NOMO-1 (cell line): ENCODE results near the gene SCMH1.
A peak's percentile ranks its signal among the peaks of the same experiment; 100 is the strongest.

Experiments
- DNase-seq, 2 experiments: peaks; one replicate each; lab custom pipeline; 2025; ENCODE audit not compliant: unreplicated experiment in 2 of 2; lab: John Stamatoyannopoulos, UW

Gene SCMH1

GRCh38 chr1:40981691-40982448, 260.2 kb downstream of the SCMH1 start:
- DNase-seq, result no peak

- peak; percentile 19 to 26 for DNase-seq
Observed at GRCh38 chr1:40980453-40981121, 261.5 kb downstream of the SCMH1 start.

- no peak for DNase-seq
Observed at GRCh38 chr1:40980068-40980452, 262.0 kb downstream of the SCMH1 start.

- DNase-seq, result peak; percentile 84 to 92
Observed at GRCh38 chr1:40979241-40980067, 262.7 kb downstream of the SCMH1 start, which contains the start of gene CTPS1. Gene CTPS1, plus strand, starts transcription at chr1:40979696. Its CDS starts 3,595 bp downstream, at chr1:40983291.

GRCh38 chr1:40978886-40979240, 263.2 kb downstream of the SCMH1 start:
- no peak for DNase-seq

- no peak for DNase-seq
Observed at GRCh38 chr1:40977716-40978115, 264.4 kb downstream of the SCMH1 start.
